GM23338 (cell line): Measurements from ENCODE around the gene SLC41A3. TPM values are rescaled to one million over a fixed set of nuclear protein-coding genes. Genes with fewer than 3 reads are reported as not detected.

ENCODE experiments used
- ATAC-seq: fragments of 200-7000 bp; cut with Tn5 transposase; 3 replicates; pipeline ENCODE4 v1.9.1; 2020
- DNase-seq: peaks from one replicate; pipeline ENCODE4 v3.0.0-alpha.2; 2015; ENCODE audit warnings: low spot score
- H2AFZ ChIP-seq: fragments of 200-600 bp; sonication (generic); 2 replicates; pipeline ENCODE4 v1.8.0; 2016; ENCODE audit warnings: antibody characterized with exemption, mild to moderate bottlenecking, moderate library complexity
- H3F3A ChIP-seq: fragments of 200-600 bp; sonication (generic); replicated peaks from 2 replicates; pipeline ENCODE4 v1.8.0; 2017; ENCODE audit warnings: antibody characterized with exemption, mixed run types, low read depth
- H3K27ac ChIP-seq: fragments of 200-600 bp; sonication (generic); 2 replicates; pipeline ENCODE4 v1.6.1; 2016; ENCODE audit warnings: low read depth
- H3K27me3 ChIP-seq: fragments of 200-600 bp; sonication (generic); 2 replicates; pipeline ENCODE4 v1.8.0; 2016; ENCODE audit warnings: mild to moderate bottlenecking, mixed run types, moderate library complexity; ENCODE audit not compliant: insufficient read depth
- H3K36me3 ChIP-seq: fragments of 200-600 bp; sonication (generic); 2 replicates; pipeline ENCODE4 v1.8.0; 2016; ENCODE audit warnings: mild to moderate bottlenecking; ENCODE audit not compliant: insufficient read depth
- H3K4me1 ChIP-seq: fragments of 200-600 bp; sonication (generic); 2 replicates; pipeline ENCODE4 v1.8.0; 2016; ENCODE audit warnings: mild to moderate bottlenecking, moderate library complexity; ENCODE audit not compliant: insufficient read depth
- H3K4me2 ChIP-seq: fragments of 200-600 bp; sonication (generic); 2 replicates; pipeline ENCODE4 v1.7.1; 2017; ENCODE audit warnings: mixed run types
- H3K4me3 ChIP-seq: fragments of 200-600 bp; sonication (generic); 2 replicates; pipeline ENCODE4 v1.6.1; 2016; ENCODE audit warnings: mixed run types
- H3K79me2 ChIP-seq: fragments of 200-600 bp; sonication (generic); replicated peaks from 2 replicates; pipeline ENCODE4 v1.8.0; 2017; ENCODE audit warnings: mild to moderate bottlenecking; ENCODE audit not compliant: insufficient read depth
- H3K9me2 ChIP-seq: fragments of 200-600 bp; sonication (generic); 2 replicates; pipeline ENCODE4 v1.8.0; 2017; ENCODE audit not compliant: insufficient read depth
- H4K20me1 ChIP-seq: fragments of 200-600 bp; sonication (generic); replicated peaks from 2 replicates; pipeline ENCODE4 v1.8.0; 2017; ENCODE audit warnings: mild to moderate bottlenecking; ENCODE audit not compliant: insufficient read depth
- H3K27ac Mint-ChIP-seq: 2 replicates; pipeline ENCODE4 v1.8.0; 2020; ENCODE audit warnings: inconsistent platforms, mild to moderate bottlenecking, moderate library complexity, mixed read lengths
- H3K27me3 Mint-ChIP-seq: 3 replicates; pipeline ENCODE4 v1.8.0; 2022; ENCODE audit warnings: low read depth, mild to moderate bottlenecking, moderate library complexity, mixed read lengths, inconsistent platforms; ENCODE audit not compliant: insufficient read depth, poor library complexity
- H3K36me3 Mint-ChIP-seq: 3 replicates; pipeline ENCODE4 v1.8.0; 2021; ENCODE audit warnings: low read depth, mild to moderate bottlenecking, inconsistent platforms, moderate library complexity, mixed read lengths
- H3K4me1 Mint-ChIP-seq: 3 replicates; pipeline ENCODE4 v1.8.0; 2020; ENCODE audit warnings: mild to moderate bottlenecking, inconsistent platforms, mixed read lengths
- H3K4me3 Mint-ChIP-seq: 3 replicates; pipeline ENCODE4 v1.8.0; 2021; ENCODE audit warnings: moderate library complexity, mild to moderate bottlenecking, inconsistent platforms, mixed read lengths
- H3K9me3 Mint-ChIP-seq: 3 replicates; pipeline ENCODE4 v1.8.0; 2020; ENCODE audit warnings: moderate library complexity, mild to moderate bottlenecking, inconsistent platforms, mixed read lengths
- CREB1 ChIP-seq: fragments of 250-450 bp; sonication (Bioruptor Pico); IDR thresholded peaks from 2 replicates; pipeline ENCODE4 v1.5.0; 2020; ENCODE audit warnings: low read depth, mild to moderate bottlenecking, moderate library complexity
- EZH2 ChIP-seq: fragments of 200-600 bp; sonication (generic); IDR thresholded peaks from one replicate; pipeline ENCODE4 v1.8.0; 2017; ENCODE audit warnings: antibody characterized with exemption, mild to moderate bottlenecking, low read depth; ENCODE audit not compliant: unreplicated experiment
- EZH2phosphoT487 ChIP-seq: fragments of 200-600 bp; sonication (generic); IDR thresholded peaks from one replicate; pipeline ENCODE4 v1.8.1; 2018; ENCODE audit warnings: antibody characterized with exemption; ENCODE audit not compliant: unreplicated experiment
- JUNB ChIP-seq: IDR thresholded peaks from one replicate; pipeline ENCODE4 v1.6.1; 2016; ENCODE audit warnings: antibody characterized with exemption; ENCODE audit not compliant: unreplicated experiment
- POLR2AphosphoS5 ChIP-seq: IDR thresholded peaks from 2 replicates; pipeline ENCODE4 v1.6.1; 2016; ENCODE audit warnings: antibody characterized with exemption, low read depth
- REST ChIP-seq: IDR thresholded peaks from one replicate; pipeline ENCODE4 v1.6.1; 2018; ENCODE audit warnings: antibody characterized with exemption; ENCODE audit not compliant: unreplicated experiment
- ZNF114 ChIP-seq: fragments of 250-450 bp; sonication (Bioruptor Pico); IDR thresholded peaks from 2 replicates; pipeline ENCODE4 v1.5.0; 2020; ENCODE audit warnings: mild to moderate bottlenecking, moderate library complexity
- polyA plus RNA-seq: library from polyadenylated mRNA; unstranded; fragments of >200 nt; fragmentation: Nextera tagmentation; extraction: Ambion mirVana; gene quantifications from 2 replicates; pipeline ENCODE4 v1.2.1, GENCODE V29; 2016
- total RNA-seq: library from RNA; depleted of rRNA; stranded (reverse); fragments of >200 nt; shearing (Covaris generic); gene quantifications from 2 replicates; pipeline ENCODE4 v1.2.3, GENCODE V29; 2014
- TF ChIP-seq, protein P1 (sequence below), 2 experiments: fragments of 200-600 bp in 1 of 2; sonication (generic) in 1 of 2; conservative IDR thresholded peaks; 2 replicates each; pipeline versions ENCODE4 v1.5.1 to v1.6.1; 2016 to 2017; ENCODE audit warnings: antibody characterized with exemption in 2 of 2, low read depth in 2 of 2, mild to moderate bottlenecking in 2 of 2, moderate library complexity in 1 of 2
- TF ChIP-seq, protein P2 (sequence below): IDR thresholded peaks from 2 replicates; pipeline ENCODE4 v1.6.1; 2016; ENCODE audit warnings: antibody characterized with exemption

Gene SLC41A3
- total and polyA plus RNA-seq, 2 experiments from 2014 or later, result 12.1 to 29.8 TPM

- TF ChIP-seq, protein P1, sequence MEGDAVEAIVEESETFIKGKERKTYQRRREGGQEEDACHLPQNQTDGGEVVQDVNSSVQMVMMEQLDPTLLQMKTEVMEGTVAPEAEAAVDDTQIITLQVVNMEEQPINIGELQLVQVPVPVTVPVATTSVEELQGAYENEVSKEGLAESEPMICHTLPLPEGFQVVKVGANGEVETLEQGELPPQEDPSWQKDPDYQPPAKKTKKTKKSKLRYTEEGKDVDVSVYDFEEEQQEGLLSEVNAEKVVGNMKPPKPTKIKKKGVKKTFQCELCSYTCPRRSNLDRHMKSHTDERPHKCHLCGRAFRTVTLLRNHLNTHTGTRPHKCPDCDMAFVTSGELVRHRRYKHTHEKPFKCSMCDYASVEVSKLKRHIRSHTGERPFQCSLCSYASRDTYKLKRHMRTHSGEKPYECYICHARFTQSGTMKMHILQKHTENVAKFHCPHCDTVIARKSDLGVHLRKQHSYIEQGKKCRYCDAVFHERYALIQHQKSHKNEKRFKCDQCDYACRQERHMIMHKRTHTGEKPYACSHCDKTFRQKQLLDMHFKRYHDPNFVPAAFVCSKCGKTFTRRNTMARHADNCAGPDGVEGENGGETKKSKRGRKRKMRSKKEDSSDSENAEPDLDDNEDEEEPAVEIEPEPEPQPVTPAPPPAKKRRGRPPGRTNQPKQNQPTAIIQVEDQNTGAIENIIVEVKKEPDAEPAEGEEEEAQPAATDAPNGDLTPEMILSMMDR (conservative IDR thresholded peaks at IDR 0.05; ENCODE audit: low read depth in 2 of 2), result no peak
- TF ChIP-seq, protein P2, sequence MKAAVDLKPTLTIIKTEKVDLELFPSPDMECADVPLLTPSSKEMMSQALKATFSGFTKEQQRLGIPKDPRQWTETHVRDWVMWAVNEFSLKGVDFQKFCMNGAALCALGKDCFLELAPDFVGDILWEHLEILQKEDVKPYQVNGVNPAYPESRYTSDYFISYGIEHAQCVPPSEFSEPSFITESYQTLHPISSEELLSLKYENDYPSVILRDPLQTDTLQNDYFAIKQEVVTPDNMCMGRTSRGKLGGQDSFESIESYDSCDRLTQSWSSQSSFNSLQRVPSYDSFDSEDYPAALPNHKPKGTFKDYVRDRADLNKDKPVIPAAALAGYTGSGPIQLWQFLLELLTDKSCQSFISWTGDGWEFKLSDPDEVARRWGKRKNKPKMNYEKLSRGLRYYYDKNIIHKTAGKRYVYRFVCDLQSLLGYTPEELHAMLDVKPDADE, result no peak
- TF ChIP-seq EZH2phosphoT487, result no peak
- TF ChIP-seq REST, result no peak
Observed at GRCh38 chr3:126029241-126029640, 54.7 kb downstream of the SLC41A3 start (continued).

GRCh38 chr3:126028096-126028495, 55.8 kb downstream of the SLC41A3 start:
- Histone ChIP-seq H4K20me1 (no peaks in the 10 kb centered on the region), H2AFZ (no peak overlapping the region), H3K79me2 (no peaks in the 10 kb centered on the region), H3K4me2 (no peak overlapping the region), H3K27ac (no peak overlapping the region), H3K4me3 (no peak overlapping the region), H3K27me3 (no peaks in the 10 kb centered on the region), H3K4me1 (0 out of 2 replicates have a peak, but pooled peaks cover 8% of the 10 kb centered on the region), H3K36me3 (peaks cover 9% of the 10 kb centered on the region), H3F3A (no peaks in the 10 kb centered on the region), H3K9me2 (no peaks in the 10 kb centered on the region; the same call in 1 of the 2 replicates)
- Mint-ChIP-seq H3K27ac (no peak overlapping the region), H3K4me3 (no peak overlapping the region), H3K27me3 (peaks cover 14% of the 10 kb centered on the region), H3K36me3 (peaks cover 44% of the 10 kb centered on the region), H3K9me3 (peaks cover 36% of the 10 kb centered on the region), H3K4me1 (peaks cover 13% of the 10 kb centered on the region)
- DNase-seq (no peak), ATAC-seq (no peak)
- TF ChIP-seq, protein P2, result no peak
- TF ChIP-seq, protein P1 (conservative IDR thresholded peaks at IDR 0.05; ENCODE audit: low read depth in 2 of 2), result no peak
- no peak for TF ChIP-seq POLR2AphosphoS5
- TF ChIP-seq EZH2phosphoT487, result no peak
- no peak for TF ChIP-seq ZNF114 (CRISPR knock-in tag)
- TF ChIP-seq JUNB, result no peak
- no peak for TF ChIP-seq EZH2
- TF ChIP-seq CREB1 (CRISPR knock-in tag), result no peak
